ENCODE measurements around the gene MMP20.

MMP20 gene

GRCh38 chr11:102568851-102569250 is 56.3 kb downstream of the MMP20 start:
- H3K27ac ChIP-seq = no peak overlapping the region
- no peak for TF ChIP-seq CTCF (conservative IDR thresholded peaks at IDR 0.05)

- no peak overlapping the region for H3K27ac ChIP-seq
- TF ChIP-seq CTCF (conservative IDR thresholded peaks at IDR 0.05) = no peak
Observed at GRCh38 chr11:102566112-102566511, 59.0 kb downstream of the MMP20 start.

GRCh38 chr11:102564110-102564509 is 61.0 kb downstream of the MMP20 start:
- no peak for TF ChIP-seq CTCF (conservative IDR thresholded peaks at IDR 0.05)
- no peak overlapping the region for H3K27ac ChIP-seq

- no peak for TF ChIP-seq CTCF (conservative IDR thresholded peaks at IDR 0.05)
- H3K27ac ChIP-seq = no peak overlapping the region
Observed at GRCh38 chr11:102561636-102562035, 63.5 kb downstream of the MMP20 start.

- no peak overlapping the region for H3K27ac ChIP-seq
- no peak for TF ChIP-seq CTCF (conservative IDR thresholded peaks at IDR 0.05)
Observed at GRCh38 chr11:102560555-102561011, 64.5 kb downstream of the MMP20 start.

GRCh38 chr11:102559839-102560238 is 65.3 kb downstream of the MMP20 start:
- no peak for TF ChIP-seq CTCF (conservative IDR thresholded peaks at IDR 0.05)
- H3K27ac ChIP-seq = no peak overlapping the region

GRCh38 chr11:102555091-102555490 is 70.0 kb downstream of the MMP20 start:
- no peak overlapping the region for H3K27ac ChIP-seq
- no peak for TF ChIP-seq CTCF (conservative IDR thresholded peaks at IDR 0.05)

Data from VCaP (cell line).